Hematopoietic multipotent progenitor cell treated with erythropoietin and hydrocortisone succinate and interleukin-3 and kit ligand, for 17 days (in vitro differentiated cells): ENCODE data around the gene DKC1.
"Not testable (repeated sequence)": the region's sequence is repeated elsewhere in the genome, so short reads cannot be mapped to it uniquely, and the experiment has no call there.

Experiments used
- DNase-seq: peaks from one replicate; pipeline ENCODE4 v3.0.0-alpha.2; 2015; ENCODE audit warnings: low spot score

The DKC1 gene

DNA sequence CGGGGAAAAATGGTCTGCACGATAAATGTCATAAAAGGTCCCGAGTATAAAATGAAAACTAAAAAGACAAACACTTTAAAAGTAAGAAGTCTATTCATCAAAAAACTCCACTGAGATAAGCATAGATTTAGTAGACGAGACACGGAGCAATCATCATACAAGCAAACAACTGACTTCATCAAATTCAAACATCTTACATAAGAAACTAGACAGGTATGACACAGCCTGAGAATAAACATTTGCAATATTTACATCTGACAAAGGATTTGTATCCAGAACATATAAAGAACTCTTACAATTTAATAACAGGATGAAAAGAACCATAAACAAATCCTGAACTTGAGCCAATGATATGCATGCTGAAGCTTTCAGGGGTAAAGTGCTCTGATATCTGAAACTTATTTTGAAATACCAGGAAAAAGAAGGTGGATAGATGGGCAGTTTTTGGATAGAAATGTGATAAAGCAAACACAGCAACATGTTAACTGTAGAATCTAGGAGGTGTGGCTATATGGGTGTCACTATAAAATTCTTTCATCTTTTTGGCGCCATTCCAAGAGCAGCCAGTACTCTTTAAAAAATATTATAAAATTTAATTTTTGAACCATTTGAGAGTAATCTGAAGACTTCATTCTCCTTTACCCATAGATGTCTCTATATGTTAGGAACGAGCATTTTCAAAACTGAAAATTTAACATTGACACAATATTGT is 30.6 kb downstream of the DKC1 start:
- DNase-seq: peak; percentile 60

DNA sequence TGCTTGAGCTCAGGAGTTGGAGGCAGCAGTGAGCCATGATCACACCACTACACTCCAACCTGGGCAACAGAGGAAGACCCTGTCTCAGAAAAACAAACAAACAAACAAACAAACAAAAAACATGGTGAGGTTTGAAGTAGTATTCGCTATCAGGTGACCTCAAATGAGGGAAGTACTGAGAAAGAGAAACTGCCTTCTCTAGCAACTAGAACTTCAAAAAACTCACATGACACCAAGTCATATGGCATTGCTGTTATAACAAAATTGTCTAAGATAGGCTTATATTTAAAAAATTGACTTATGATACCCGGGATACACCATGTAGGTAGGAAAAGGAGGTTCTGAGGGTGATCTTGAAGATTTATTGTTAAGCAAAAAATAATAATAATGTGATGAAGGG is 32.4 kb downstream of the DKC1 start:
- peak; percentile 37 for DNase-seq

GRCh38 chrX:154797006-154797405 is 34.3 kb downstream of the DKC1 start:
- peak; percentile 39 for DNase-seq

- DNase-seq: peak; percentile 67
Measured at GRCh38 chrX:154799556-154800348, 37.1 kb downstream of the DKC1 start.

DNA sequence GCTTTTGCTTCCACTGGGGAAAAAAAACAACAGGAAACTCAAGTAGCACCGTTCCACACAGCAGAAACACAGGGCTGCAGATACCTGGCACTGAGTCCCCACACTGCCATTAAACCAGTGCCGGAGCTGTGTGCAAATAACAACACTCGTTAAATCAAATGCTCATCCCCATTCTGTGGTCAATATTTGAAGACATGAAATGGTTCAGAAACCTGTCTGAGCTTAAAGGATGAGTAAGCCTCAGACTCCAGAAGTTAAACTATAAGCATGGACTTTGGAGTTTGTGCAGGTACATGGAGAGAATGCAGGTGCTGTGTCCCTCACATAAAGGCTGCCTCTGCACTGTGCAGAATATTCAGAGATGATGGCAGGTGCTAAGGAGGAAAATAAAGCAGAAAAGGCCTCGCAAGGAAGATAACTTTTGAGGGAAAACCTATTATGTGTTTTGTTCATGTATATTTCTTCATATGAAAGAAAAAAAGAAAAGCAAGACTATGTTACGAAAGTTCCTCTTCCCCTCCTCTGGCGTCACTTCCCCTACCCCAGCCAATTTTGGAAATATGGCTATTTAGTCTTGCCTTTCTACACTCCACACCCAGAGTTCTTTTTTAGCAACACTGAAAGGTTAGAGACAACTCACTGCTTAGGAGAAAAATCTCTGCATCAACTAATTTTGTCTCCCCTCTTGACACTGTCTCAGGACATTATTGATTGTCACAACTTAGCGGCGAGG is 38.0 kb downstream of the DKC1 start:
- peak; percentile 52 for DNase-seq

DNA sequence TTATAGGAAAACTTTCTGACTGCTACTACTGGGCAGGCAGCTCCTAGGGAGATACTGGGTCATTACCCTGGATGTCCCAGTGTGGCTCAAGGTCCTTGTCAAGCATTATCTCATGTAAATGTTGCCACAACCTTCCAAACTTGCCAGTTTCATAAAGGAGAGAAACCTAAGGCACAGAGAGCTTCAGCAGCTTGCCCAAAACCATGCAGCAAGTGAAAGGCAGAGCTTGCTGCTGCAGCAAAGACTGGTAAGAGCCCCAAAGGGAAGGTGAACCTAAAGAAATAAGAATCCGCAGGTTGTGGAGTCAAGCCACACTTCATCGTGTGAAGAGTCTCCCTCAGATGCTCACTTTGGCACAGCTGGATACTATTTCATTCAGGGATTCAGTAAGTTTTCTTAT is 40.3 kb downstream of the DKC1 start:
- peak; percentile 68 for DNase-seq

GRCh38 chrX:154804261-154804956 is 41.7 kb downstream of the DKC1 start:
- peak; percentile 57 for DNase-seq

GRCh38 chrX:154804957-154805695 is 42.5 kb downstream of the DKC1 start, which contains the start of gene MPP1:
TSS of gene MPP1 (minus strand) at chrX:154805485. CDS start at chrX:154805373, 112 bp downstream.
- DNase-seq: peak; percentile 89

GRCh38 chrX:154805696-154806091 is 43.0 kb downstream of the DKC1 start:
- no peak for DNase-seq

DNA sequence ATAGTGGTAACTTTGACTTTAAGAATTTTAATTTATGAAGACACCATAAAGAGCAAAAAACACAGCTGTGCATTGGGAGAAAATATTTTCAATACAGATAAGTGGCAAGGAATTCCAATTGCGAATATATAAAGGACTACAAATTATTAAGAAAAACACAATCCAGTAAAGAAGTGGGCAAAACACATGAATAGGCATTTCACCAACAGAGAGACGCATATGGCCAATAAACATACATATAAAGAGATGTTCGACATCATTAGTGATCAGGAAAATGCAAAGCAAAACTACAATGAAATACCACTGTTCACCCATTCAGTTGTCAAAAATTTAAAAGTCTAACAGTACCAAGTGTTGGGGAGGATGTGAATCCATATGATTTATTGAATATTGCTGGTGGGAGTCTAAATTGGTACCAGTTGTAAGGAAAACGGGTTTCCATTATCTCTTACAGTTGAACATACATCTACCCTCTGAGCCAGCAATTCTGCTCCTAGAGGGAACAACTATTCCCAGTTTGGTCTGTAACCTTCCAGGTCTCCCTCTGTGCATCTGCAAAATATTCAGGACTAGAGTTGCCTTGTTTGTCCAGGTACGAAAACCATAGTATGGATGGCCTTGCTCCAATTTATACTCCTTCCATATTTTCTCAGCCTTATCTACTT is 44.3 kb downstream of the DKC1 start:
- DNase-seq: no peak

DNA sequence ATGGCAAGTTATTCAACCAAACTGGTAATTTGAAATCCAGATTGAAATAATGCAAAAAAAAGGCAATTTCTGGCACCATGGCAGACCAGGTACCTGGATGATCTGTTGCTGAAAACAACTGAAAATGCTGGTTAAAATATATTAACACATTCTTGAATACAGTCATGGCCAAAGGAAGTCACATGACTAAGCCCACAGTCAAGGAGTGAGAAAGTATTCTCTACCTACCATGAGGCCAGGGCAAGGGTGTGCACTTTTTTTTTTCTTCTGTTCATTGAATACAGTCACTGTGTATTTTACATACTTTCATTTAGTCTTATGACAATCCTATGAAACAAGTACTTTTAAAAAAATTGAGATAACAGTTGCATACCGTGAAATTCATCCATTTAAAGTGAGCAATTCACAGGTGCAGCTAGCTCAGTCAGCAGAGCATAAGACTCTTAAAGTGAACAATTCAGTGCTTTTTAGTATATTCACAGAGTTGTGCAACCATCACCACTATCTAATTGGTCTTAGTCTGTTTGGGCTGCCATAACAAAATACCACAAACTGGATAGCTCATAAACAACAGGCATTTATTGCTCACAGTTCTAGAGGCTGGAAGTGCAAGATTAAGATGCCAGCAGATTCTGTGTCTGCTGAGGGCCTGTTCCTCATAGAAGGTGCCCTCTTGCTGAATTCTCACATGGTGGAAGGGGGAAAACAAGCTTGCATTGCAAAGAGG is 47.4 kb downstream of the DKC1 start:
- DNase-seq: no peak

DNA sequence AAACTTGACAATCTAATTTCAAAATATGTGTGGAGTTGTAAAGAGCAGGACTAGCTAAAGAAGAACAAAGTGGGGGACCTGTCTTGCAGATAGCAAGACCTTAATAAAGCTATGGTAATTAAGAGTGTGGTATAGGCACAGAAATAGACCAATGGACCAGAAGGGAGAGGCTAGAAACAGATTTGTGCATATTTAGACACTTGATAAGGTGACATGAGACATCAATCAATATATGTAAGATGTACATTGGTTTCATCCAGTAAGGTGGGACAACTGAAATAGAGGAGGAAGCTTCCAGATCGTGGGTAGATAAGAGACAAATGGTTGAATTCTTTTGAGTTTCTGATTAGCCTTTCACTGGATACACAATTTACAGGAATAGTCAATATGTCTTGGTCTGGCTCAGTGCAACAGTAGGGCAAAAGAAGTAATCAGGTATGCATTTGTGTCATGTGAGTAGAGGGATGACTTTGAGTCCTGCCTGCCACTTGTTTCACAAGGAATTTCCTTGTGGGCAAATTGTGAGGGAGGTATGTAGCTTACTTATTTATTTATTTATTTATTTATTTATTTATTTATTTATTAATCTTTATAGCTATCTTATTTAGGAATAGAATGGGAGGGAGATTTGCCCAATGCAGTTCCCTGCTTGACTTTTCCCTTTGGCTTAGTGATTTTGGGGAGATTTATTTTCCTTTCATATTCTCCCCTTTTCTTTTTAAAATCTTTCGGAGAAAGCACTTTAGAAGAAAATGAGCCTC is 49.9 kb downstream of the DKC1 start:
- DNase-seq: no peak

GRCh38 chrX:154813801-154814200 is 51.1 kb downstream of the DKC1 start:
- DNase-seq: no peak

DNA sequence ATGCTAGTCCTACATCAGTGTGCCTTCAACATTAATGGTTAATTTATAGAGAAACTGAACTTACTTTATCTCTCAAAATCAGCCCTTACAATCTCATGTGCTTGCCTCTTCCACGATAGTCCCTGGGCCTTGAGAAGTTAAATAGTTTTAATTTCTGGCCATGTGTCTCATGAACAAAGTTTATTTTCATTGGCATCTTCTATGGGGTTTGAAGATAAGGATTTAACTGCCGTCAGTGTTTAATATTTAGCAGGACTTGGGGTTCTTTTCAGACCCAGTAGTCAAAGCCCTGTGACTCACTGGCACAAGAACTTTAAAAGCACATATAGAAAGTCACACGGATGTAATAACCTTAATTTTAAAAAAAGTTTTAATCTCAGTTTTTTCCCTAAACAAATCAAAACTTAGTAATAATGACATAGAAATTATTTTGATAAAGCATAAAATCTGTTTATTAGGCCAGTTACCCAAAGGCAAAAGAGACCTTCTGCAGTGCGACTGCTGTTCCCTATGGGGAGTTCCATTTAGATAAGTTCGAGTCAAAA is 52.7 kb downstream of the DKC1 start:
- no peak for DNase-seq

DNA sequence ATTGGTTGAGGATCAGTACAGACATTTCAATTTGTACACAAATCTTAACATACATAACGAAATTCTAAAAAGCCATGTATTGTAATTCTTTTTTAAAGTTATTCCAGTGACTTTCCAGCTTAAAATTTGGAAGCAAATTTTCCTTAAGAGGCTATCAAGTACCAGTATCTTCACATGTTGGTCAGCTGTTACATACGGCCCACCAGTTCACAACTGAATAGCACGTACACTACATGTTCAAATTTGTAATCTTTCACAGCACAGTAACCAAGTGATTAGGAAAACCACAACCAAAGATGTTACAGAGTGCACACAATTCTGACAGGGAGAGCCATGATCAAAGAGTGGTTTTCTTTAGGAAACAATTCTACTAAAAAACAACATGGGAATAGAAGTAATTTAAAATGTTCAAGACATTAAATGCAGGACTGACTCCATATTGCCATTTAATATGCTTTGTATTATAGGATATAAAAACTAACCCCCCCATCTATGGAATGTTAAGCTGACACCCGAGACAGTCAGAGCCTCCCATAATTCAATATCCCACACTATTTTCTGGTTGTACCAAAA is 53.7 kb downstream of the DKC1 start:
- not testable (repeated sequence) for DNase-seq

GRCh38 chrX:154817048-154817618 is 54.5 kb downstream of the DKC1 start:
- DNase-seq: not testable (repeated sequence)

DNA sequence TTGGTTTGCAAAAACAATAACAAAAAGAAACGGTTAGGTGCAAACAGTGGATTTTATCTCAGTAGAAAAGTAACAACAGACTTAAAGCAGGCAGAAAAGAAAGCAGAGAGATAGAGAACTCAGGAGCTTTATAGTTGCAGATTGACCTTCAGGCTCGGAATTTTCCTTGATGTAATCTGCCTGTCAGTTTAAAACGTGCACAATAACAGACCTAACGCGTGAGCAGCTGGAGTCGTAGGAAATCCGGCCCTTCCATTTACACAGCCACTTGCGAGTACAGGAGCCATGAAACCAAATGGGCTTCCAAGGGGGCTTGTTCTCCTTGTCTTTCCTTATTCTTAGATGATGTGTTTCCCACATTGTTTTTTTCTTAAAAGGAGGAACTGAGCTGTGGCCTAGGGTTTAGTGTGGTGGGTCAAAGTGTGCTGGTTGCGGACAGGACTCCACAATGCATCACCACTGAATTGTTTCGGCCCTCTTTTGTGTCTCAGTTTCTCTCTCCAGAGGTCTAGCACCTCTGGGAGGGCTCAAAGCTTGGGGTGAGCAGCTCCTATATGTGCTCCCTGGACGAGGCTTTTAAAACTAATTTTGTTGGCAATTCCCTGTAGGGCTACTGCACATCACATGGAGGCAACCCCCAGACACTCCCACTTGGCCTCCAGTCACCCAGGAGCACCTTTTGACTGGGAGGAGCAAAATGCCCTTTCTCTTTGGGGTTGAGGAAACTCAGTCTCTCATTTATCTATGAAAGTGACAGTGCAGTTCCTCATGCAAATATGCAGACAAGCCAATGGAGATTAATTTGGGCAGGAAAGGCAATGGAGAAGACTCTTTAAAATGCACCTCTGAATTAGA is 56.5 kb downstream of the DKC1 start:
- DNase-seq: peak; percentile 26
